BJ (cell line): ENCODE measurements around the gene DBN1. TPM values are rescaled to one million over a fixed set of nuclear protein-coding genes. Genes with fewer than 3 reads are reported as not detected.

ENCODE experiments used
- CTCF ChIA-PET: fragments of 350-600 bp; formaldehyde crosslinking; extraction: SDS; loops from one replicate; lab custom pipeline; 2021; ENCODE audit warnings: antibody characterized with exemption, inconsistent platforms; lab: Yijun Ruan, JAX
- POLR2A ChIA-PET: fragments of 300-600 bp; sonication (Branson Sonifier 250); formaldehyde crosslinking; extraction: SDS; loops from one replicate; lab custom pipeline; 2021; ENCODE audit warnings: antibody characterized with exemption; lab: Charles Lee
- DNase-seq: peaks from one replicate; pipeline ENCODE4 v3.0.0-alpha.2; 2011; ENCODE audit warnings: low read depth
- H3K27me3 ChIP-seq: 2 replicates; pipeline ENCODE4 v1.6.0; 2011; ENCODE audit warnings: low read length; ENCODE audit not compliant: control insufficient read depth, insufficient read depth
- H3K36me3 ChIP-seq: 2 replicates; pipeline ENCODE4 v1.5.1; 2011; ENCODE audit warnings: low read length; ENCODE audit not compliant: control insufficient read depth, insufficient read depth
- H3K4me3 ChIP-seq: 2 replicates; pipeline ENCODE4 v1.5.1; 2011; ENCODE audit warnings: low read depth, mild to moderate bottlenecking, control low read depth, low read length
- polyA plus RNA-seq: library from polyadenylated mRNA; depleted of rRNA; stranded (reverse); fragments of >200 nt; gene quantifications from 2 replicates; pipeline ENCODE4 v1.2.3, GENCODE V29; 2011
- TF ChIP-seq, protein P1 (sequence below): IDR thresholded peaks from 2 replicates; pipeline ENCODE4 v1.5.1; 2011; ENCODE audit warnings: low read depth, mild to moderate bottlenecking, control low read depth, inconsistent platforms, low read length, moderate library complexity; ENCODE audit not compliant: insufficient read depth

The DBN1 gene
- polyA plus RNA-seq, 1 experiment: 176 TPM

DNA sequence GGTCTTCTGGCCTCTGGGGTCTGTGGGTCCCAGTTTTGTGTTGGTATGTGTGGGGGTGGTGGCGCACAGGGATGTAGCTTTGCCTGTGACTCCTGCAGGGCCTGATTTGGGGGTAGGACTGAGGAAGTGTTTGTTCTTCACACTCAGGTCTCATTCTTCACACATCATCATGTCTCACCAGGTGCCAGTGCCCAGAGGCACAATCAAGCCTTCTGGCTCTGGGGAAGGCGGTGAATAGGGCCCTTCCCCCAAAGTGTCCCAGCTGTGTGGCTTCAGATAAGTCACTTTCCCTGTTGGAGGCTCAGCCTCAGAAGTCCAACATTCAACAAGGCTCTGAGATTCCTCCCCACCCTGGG is 5.1 kb downstream of the DBN1 start:
- Histone ChIP-seq H3K27me3 (no peaks in the 10 kb centered on the region), H3K36me3 (peaks cover 29% of the 10 kb centered on the region), H3K4me3 (no peak overlapping the region)
- ChIA-PET POLR2A (interaction anchor here (0.5 kb wide), 1 partner anchor 13 kb away, joined by 3 read pairs; no protein-coding TSS in a partner anchor), CTCF (interaction anchor here (1.3 to 6.3 kb wide), 3 partner anchors 10 to 13 kb away, joined by 4 to 35 read pairs (median 25); no protein-coding TSS in a partner anchor)
- TF ChIP-seq, protein P1, sequence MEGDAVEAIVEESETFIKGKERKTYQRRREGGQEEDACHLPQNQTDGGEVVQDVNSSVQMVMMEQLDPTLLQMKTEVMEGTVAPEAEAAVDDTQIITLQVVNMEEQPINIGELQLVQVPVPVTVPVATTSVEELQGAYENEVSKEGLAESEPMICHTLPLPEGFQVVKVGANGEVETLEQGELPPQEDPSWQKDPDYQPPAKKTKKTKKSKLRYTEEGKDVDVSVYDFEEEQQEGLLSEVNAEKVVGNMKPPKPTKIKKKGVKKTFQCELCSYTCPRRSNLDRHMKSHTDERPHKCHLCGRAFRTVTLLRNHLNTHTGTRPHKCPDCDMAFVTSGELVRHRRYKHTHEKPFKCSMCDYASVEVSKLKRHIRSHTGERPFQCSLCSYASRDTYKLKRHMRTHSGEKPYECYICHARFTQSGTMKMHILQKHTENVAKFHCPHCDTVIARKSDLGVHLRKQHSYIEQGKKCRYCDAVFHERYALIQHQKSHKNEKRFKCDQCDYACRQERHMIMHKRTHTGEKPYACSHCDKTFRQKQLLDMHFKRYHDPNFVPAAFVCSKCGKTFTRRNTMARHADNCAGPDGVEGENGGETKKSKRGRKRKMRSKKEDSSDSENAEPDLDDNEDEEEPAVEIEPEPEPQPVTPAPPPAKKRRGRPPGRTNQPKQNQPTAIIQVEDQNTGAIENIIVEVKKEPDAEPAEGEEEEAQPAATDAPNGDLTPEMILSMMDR: no peak
- DNase-seq: no peak

- Histone ChIP-seq H3K27me3 (no peaks in the 10 kb centered on the region), H3K36me3 (peaks cover 34% of the 10 kb centered on the region), H3K4me3 (no peak overlapping the region)
- ChIA-PET POLR2A (no interaction called here), CTCF (interaction anchor here (0.9 to 6.3 kb wide), 3 partner anchors 10 to 64 kb away, joined by 3 to 35 read pairs (median 25); no protein-coding TSS in a partner anchor)
- no peak for DNase-seq
- TF ChIP-seq, protein P1: no peak
These were observed 6.0 kb downstream of the DBN1 start for GRCh38 chr5:177467436-177467835.

GRCh38 chr5:177466861-177467260 is 6.6 kb downstream of the DBN1 start:
- CTCF ChIA-PET: interaction anchor here (0.6 to 6.3 kb wide), 4 partner anchors 9 to 19 kb away, joined by 3 to 35 read pairs (median 19); no protein-coding TSS in a partner anchor
- H3K4me3 ChIP-seq: no peak overlapping the region
- no peak for DNase-seq
- POLR2A ChIA-PET: no interaction called here
- H3K27me3 ChIP-seq: no peaks in the 10 kb centered on the region
- peaks cover 37% of the 10 kb centered on the region for H3K36me3 ChIP-seq
- TF ChIP-seq, protein P1: no peak

DNA sequence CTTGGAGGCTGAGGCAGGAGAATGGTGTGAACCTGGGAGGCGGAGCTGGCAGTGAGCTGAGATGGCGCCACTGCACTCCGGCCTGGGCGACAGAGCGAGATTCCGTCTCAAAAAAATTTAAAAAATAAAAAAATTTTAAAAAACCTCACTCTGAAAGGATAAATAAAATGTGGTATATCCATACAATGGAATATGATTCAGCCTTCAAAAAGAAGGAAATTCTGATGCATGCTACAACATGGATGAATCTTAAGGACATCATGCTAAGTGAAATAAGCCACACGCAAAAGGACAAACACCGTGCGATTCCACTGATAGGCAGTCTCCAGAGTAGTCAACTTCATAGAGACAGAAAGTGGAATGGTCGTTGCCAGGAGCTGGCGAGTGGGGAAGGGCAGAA is 8.4 kb downstream of the DBN1 start:
- ChIA-PET CTCF (interaction anchor here (1.5 to 4.1 kb wide), 2 partner anchors 8 to 10 kb away, joined by 5 to 13 read pairs; no protein-coding TSS in a partner anchor), POLR2A (no interaction called here)
- no peaks in the 10 kb centered on the region for H3K27me3 ChIP-seq
- peaks cover 36% of the 10 kb centered on the region for H3K36me3 ChIP-seq
- H3K4me3 ChIP-seq: no peak overlapping the region
- DNase-seq: no peak
- TF ChIP-seq, protein P1: no peak

DNA sequence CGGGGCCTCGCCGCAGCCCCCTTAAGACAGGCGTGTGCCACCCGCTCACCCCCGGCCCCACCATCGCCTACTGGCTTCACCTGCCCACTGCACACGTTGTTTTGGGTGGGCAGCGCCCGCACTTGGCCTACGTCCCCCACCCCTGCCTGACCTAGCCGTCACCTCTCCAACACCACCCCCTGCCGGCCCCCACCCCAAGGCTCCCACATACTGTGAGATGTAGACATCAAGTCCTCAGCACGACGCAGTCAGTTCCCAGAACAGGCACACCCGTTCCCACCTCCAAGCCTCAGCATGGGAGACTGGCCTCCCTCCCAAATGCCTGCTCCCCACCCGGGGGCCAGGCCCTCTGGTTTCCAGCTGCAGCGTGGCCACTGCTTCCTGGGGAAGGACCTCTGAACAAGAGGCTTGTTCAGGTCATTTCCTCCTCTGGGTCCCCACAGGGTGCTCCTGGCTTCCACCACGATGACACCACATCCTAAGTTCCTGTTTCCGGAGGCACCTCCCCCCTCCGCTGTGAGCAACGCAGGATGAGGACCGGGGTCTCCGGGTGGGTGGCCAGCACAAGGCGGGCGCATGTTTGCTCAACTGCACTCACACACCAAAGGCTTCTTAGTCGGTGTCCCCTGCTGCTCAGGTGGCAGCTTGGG is 11.3 kb downstream of the DBN1 start:
- TF ChIP-seq, protein P1: no peak
- POLR2A ChIA-PET: no interaction called here
- no peak for DNase-seq
- no peak overlapping the region for H3K4me3 ChIP-seq
- no peaks in the 10 kb centered on the region for H3K27me3 ChIP-seq
- CTCF ChIA-PET: interaction anchor here (1.8 kb wide), 1 partner anchor 33 kb away, joined by 8 read pairs; no protein-coding TSS in a partner anchor
- H3K36me3 ChIP-seq: peaks cover 49% of the 10 kb centered on the region
